ENCODE data around the gene BRPF1.

The BRPF1 gene

DNA sequence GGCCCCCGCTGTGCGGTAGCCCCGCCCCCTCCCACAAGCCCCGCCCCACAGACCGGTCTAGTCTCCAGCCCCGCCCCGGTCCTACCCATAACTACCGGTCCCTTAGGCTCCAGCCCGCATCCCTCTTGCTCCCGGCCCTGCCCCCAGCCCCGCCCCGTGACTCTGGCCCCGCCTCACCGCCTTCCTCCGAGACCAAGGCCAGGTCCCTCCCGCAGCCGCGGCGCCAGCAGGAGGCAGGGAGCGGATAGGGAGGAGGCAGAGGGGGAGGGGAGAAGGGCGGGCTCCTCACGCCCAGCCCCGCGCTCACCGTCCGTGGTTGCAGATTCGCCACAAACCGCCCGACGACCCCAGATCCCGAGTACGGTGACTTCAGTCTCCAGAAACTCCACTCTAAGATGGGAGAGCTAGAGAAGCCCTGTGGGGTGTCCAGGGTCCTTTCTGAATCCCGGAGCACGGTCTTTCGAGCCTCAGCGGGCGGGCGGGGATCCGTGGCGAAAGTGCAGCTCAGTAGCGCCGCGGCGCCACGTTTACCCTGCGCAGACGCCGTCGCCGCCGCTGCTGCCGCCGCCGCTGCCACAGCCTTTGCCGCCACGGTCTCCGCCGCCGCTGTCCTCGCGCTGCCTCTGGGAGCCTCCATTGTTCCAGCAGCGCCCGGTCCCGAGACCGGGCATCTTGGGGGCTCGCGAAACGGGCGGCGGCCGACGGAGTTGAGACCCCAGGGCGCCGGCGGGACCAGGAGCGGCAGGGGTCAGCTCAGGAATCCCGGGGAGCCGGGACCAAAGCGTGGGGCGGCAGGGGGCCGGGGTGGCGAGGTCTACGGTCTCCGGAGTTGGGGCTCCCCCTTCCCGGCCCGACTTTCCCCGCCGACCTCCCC lies at the start of gene BRPF1:
Gene BRPF1, plus strand, starts transcription at position 530 of the 874 bp plus-strand sequence. CDS start 2,406 bp downstream, outside the sequence.
- Histone ChIP-seq H3K36me3 (peaks cover 21% of the 10 kb centered on the region), H3K9me3 (no peaks in the 10 kb centered on the region), H3K4me3 (ENCODE audit: low read depth in 1 of 2, low read length in 1 of 2) (peak within 1 kb of the TSS; percentile 91 to 98), H3K27ac (peak within 1 kb of the TSS; percentile 98), H3K27me3 (no peaks in the 10 kb centered on the region), H3K4me1 (ENCODE audit: control insufficient read depth in 1 of 2, insufficient read depth in 1 of 2, low read depth in 1 of 2, low read length in 1 of 2) (peaks cover 27 to 32% of the 10 kb centered on the region in 2 experiments)
- peak; percentile 69 for TF ChIP-seq CTCF (IDR thresholded peaks at IDR 0.05)

DNA sequence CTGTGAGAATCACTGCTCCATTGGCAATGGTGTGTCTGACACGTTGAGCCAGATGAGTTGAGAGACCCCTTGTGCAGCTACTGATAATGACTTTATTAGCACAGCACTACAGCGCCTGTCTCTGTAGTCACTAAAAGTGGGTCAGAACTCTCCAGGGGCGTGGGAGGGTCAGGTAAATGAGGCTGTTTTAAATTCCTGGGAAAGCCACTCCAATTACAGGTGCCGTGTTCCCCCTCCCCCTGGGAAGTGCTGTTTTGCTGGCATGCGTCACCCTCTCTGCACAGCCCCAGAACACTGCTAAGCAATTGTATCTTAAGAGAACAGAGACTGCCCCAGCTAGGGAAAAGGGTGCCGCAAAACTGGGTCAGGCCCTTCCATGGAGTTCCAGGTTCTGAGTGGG lies 49.4 kb upstream of the BRPF1 start:
- no peak overlapping the region for H3K27ac ChIP-seq
- TF ChIP-seq CTCF (IDR thresholded peaks at IDR 0.05): no peak
- H3K36me3 ChIP-seq: peaks cover 100% of the 10 kb centered on the region
- no peak overlapping the region for H3K4me3 ChIP-seq (ENCODE audit: low read depth in 1 of 2, low read length in 1 of 2)
- no peaks in the 10 kb centered on the region for H3K27me3 ChIP-seq
- H3K4me1 ChIP-seq (ENCODE audit: control insufficient read depth in 1 of 2, insufficient read depth in 1 of 2, low read depth in 1 of 2, low read length in 1 of 2): no peaks in the 10 kb centered on the region
- H3K9me3 ChIP-seq: no peaks in the 10 kb centered on the region

DNA sequence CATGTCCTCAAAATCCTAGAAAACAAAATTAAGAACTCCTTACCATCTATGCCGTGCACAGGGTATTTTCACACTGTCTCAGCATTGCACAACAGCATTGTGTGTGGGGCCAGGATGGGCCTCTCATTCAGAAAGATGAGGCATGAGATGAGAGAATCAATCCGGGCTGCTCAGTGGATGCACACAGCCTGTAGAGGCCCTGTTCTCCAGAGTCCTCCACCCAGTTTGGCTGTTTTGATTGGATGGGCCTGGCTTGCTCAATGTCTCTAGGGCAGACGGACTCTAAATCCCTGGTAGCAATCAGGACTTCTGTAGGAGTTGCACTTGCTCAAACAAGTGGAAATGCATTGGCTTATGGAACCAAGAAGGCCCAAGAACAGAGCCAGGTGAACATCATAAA lies 48.1 kb upstream of the BRPF1 start:
- H3K27me3 ChIP-seq: no peaks in the 10 kb centered on the region
- H3K36me3 ChIP-seq: peaks cover 100% of the 10 kb centered on the region
- H3K4me1 ChIP-seq (ENCODE audit: control insufficient read depth in 1 of 2, insufficient read depth in 1 of 2, low read depth in 1 of 2, low read length in 1 of 2): no peaks in the 10 kb centered on the region
- H3K4me3 ChIP-seq (ENCODE audit: low read depth in 1 of 2, low read length in 1 of 2): no peak overlapping the region
- no peak overlapping the region for H3K27ac ChIP-seq
- no peaks in the 10 kb centered on the region for H3K9me3 ChIP-seq
- TF ChIP-seq CTCF (IDR thresholded peaks at IDR 0.05): no peak

DNA sequence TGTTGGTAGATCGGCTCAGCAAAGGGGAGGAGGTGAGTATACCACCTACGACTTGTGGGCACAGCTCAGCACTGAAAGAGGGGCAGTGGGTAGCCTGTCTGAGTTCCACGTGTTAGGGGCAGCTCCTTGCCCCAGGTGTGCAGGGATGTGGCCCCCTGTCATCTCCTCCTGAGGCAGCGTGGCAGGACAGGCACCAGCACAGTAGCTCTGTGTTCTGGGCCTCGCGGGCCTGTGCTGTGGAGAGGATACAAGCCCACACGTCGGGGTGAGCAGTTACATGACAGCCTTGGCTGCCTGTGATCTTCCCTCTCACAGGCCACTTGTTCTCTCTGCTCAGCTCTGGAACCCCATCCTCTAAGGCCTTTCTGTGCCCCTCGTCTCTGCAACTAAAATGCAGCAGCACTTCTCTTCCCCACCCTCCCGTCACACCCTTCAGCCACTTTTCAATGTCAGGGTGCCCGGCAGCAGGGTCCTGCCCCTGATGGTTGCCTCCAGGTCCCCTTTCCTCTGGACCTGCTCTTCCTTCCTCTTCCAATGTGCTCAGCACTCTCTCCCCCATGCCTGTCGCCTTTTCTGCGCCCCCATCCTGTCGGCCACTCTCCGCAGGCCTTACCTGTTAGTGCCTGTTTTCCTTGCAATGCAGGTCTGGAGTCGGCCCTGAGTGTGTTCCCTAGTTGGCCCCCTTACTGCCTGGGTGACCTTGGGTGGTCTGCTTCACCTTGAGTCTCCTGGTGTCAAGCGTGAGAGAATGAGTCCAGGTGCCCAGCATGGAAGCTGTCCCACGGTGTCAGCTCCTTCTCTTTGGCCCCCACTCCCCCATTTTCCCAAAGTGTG lies 46.1 kb upstream of the BRPF1 start:
- no peak overlapping the region for H3K27ac ChIP-seq
- H3K9me3 ChIP-seq: no peaks in the 10 kb centered on the region
- no peak for TF ChIP-seq CTCF (IDR thresholded peaks at IDR 0.05)
- peaks cover 100% of the 10 kb centered on the region for H3K36me3 ChIP-seq
- no peaks in the 10 kb centered on the region for H3K4me1 ChIP-seq (ENCODE audit: control insufficient read depth in 1 of 2, insufficient read depth in 1 of 2, low read depth in 1 of 2, low read length in 1 of 2)
- H3K27me3 ChIP-seq: no peaks in the 10 kb centered on the region
- H3K4me3 ChIP-seq (ENCODE audit: low read depth in 1 of 2, low read length in 1 of 2): no peak overlapping the region

- peaks cover 100% of the 10 kb centered on the region for H3K36me3 ChIP-seq
- H3K27ac ChIP-seq: no peak overlapping the region
- no peak for TF ChIP-seq CTCF (IDR thresholded peaks at IDR 0.05)
- no peaks in the 10 kb centered on the region for H3K9me3 ChIP-seq
- H3K27me3 ChIP-seq: no peaks in the 10 kb centered on the region
- no peaks in the 10 kb centered on the region for H3K4me1 ChIP-seq (ENCODE audit: control insufficient read depth in 1 of 2, insufficient read depth in 1 of 2, low read depth in 1 of 2, low read length in 1 of 2)
- no peak overlapping the region for H3K4me3 ChIP-seq (ENCODE audit: low read depth in 1 of 2, low read length in 1 of 2)
Observed at GRCh38 chr3:9686050-9686550, 45.4 kb upstream of the BRPF1 start.

All from neutrophil (primary cell).